HG03442 (cell line): Measurements from ENCODE around the gene SGK1.

Experiments
- ATAC-seq: cut with Tn5 transposase; IDR thresholded peaks from one replicate; pipeline ENCODE4 v1.9.1; 2021; ENCODE audit warnings: mild to moderate bottlenecking, moderate library complexity; ENCODE audit not compliant: unreplicated experiment

Gene SGK1

DNA sequence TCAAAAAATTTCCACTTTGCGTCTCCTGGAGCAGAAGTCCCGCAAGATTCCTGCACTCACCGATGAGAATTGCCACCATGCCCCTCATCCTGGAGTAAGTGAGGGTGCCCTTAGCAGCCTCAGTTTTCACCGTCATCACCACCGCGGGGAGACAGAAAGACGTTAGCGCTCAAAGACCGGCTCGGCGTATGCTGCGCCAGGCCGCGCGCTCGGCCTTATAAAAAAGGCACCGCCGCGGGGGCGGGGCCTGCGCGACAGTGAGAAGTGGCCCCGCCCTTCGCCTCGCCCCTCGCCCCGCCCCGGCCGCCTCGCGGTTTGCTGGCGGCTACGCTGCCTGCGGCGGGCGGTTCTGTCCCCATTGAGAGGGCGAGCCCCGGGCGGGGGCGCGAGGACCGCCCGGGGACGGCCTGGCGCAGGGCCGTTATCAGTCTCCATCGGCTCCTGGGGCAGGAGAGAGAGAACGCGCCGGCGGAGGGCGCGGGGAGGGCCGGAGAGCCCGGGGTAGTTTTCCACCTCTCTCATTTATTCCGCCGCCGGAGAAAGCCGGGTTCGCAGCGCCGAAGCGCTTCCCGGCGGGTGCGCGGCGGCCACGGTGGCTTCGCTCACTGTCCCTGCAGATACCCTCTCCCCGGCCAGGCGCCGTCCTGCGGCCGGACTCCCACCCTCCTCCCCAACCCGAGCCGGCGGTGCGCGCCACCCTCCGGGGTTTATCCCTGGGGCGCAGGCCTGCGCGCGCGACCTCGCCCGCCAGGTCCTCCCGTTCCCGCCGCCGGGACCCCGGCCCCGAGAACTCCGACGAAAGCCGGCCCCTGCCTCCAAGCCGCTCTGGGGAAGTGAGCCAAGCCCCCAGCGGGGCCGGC is 143.0 kb downstream of the SGK1 start:
- peak; percentile 69 for ATAC-seq

DNA sequence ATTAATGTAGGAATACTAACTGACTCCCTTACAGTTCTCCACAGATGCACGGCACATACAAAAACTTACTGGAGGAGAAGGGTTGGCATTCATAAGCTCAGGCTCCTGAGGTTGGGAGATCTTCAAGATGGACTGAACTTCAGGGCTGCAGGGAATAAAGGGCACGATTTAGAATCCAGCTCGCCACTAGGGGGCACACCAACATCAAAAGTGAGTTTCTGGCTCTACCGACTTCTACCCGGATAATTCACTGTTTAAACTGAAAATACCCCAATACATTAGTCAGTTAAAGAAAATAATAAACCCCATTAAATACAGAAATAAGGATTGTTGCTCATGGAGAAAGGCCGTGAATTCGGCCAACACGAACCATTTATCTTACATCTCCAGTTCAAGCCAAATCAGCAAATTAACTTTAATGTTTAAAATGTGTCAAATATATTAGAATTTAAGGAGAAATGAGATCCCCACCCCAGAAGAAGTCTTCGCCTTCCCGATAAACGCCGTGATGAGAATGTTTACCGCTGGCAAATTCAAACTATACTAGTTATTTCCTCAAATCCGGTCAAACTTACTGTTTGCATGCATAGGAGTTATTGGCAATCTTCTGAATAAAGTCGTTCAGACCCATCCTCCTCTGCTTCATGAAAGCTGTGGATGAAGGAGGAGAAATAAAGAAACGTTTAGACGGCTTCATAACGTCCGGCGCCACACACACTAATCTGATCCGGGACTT is 143.8 kb downstream of the SGK1 start:
- ATAC-seq = no peak

DNA sequence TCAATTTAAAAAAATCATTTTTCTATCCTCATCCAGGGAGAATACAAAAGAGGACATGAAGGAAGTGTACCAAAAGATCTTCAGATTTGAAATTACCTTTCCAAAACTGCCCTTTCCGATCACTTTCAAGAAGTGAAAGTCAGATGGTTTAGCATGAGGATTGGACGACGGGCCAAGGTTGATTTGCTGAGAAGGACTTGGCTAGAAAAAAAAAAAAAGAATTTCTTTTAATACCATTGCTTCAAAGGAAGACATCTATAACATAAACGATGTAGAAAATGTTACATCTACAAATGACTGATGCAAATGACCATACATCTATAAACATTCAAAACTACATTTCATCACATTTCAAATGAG is 144.6 kb downstream of the SGK1 start:
- ATAC-seq = no peak

DNA sequence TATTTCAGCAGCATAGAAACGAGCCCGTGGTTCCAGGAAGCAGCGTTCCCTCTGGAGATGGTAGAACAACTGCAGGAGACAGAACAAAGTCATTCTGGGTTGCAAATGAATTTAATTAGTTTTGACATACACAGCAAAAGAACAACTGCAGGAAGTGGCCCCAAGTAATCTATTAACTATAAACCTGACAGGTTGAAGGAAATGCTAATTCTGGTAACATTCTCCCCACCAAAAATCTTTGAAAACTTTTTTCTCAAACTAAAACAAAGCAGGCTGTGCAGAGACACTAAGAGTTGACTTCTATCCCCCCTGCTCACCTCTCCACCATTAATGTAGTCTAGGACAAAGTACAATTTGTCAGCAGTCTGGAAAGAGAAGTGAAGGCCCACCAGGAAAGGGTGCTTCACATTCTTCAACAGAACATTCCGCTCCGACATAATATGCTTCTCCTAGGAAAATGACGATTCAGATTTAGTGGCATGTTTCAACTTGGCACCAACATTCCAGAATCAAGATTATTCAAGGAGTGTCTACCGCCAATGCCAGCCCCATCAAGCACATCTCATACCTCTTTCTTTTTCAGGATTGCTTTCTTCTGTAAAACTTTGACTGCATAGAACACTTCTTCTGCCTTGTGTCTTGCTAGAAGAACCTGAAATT is 145.1 kb downstream of the SGK1 start:
- ATAC-seq = no peak

DNA sequence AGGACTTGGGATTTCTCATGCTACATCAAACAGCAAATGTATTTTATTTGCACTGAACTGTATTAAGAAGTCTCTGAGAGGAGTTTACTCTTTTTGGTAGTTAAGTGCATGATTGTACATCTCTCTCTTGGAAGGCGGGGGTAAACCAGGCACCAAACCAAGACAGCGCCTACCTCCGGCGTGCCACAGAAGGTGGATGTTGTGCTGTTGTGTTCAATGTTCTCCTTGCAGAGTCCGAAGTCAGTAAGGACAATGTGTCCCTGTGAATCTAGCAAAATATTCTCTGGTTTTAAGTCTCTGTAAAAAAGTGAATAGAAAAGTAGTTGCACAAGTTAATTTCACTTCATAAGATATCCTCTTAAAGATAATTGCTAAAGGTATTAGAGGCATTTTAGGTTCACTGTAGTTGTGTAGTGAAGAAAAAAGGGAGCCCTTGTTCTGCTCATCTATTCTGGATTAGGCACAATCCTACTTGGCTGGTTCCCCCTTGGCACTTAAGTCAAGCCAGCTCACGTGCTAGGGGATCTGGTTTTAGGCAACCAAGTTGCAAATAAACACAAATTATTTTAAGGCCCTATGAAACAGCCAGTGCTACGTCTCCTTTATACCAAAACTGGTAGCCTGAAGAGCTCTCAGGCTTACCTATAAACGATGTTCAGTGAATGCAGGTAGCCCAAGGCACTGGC is 145.7 kb downstream of the SGK1 start:
- ATAC-seq = no peak

DNA sequence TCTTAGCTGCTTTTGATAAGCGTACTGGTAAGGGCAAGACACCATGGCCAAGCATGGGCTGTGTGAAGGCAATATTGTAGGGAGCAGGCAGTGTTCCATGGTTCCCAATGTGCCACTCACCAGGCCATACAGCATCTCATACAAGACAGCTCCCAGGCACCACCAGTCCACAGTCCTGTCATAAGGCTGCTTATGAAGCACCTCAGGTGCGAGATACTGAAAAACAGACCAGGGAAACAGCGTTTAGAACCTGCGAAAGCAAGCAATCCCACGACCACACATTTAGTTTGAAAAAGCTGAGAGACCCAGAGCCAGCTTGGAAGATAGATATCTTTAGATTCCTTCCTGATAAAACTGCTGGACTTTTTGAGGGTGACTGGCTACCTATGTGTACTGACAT is 146.4 kb downstream of the SGK1 start:
- no peak for ATAC-seq

DNA sequence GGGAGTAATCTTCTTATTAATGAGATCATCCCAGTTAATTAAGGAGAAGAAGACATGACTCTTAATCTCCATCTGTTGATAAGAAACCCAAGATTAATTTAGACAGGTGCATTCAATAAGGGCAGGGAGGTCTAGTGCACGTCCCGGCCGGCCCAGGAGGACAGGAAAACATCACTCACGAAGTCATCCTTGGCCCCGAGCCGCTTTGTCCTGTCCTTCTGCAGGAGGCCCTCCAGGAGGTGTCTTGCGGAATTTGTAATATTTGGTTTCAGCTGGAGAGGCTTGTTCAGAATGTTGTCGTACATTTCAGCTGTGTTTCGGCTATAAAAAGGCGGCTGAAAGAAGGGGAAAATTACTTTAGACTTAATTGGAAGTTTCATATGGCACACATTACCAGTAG is 147.1 kb downstream of the SGK1 start:
- no peak for ATAC-seq

DNA sequence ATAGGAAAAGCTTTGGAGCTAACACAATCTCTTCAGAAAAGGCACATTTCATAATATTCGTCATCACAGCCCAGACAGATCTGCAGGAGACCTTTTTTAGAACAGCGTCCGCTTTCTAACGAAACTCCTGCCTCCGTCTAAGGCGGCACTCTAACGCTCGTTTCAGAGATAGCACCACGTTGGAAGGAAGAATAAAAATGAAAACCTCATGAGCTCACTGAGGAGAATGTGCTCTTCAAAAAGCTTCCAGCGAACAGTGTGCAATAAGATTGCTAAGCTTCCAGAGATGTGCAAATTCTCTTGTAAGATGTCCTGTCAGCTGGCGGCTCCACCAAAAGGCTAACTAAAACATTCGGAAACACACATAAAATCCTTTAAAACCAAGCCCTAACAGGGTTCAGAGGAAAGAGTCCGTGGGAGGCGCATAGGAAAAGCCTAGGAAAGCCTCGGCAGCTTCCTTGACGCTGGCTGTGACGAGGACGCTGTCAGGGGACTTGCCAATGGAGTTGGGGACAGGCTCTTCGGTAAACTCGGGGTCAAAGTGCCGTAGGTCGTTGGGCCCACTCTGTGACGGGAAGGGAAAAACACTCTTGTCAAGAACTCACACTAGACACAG is 147.9 kb downstream of the SGK1 start:
- ATAC-seq = no peak

DNA sequence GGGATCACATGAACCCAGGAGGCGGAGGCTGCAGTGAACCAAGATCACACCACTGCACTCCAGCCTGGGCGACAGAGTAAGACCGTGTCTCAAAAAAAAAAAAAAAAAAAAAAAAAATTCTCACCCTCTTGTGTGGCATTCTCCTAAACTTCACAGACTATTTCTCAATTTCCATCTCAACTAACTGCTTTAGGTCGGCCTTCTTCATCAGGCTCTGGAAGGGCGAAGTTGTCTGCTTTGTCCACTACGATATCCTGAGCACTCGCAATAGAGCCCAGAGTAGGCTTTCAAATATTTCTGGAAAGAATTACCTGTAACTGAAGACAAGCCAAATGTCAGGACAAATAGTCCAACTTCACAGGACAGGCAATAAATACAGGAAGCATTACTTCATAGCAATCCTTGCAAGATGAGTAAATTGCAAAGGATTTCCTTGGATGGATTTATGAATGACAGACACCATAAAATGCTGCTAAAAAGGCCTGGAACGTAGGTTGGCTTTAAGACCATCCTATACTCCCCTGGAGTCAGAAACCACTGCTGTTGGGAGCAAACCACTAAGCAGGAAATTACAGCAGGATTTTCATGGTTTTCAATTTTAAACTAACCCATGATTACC is 149.2 kb downstream of the SGK1 start:
- ATAC-seq = no peak

DNA sequence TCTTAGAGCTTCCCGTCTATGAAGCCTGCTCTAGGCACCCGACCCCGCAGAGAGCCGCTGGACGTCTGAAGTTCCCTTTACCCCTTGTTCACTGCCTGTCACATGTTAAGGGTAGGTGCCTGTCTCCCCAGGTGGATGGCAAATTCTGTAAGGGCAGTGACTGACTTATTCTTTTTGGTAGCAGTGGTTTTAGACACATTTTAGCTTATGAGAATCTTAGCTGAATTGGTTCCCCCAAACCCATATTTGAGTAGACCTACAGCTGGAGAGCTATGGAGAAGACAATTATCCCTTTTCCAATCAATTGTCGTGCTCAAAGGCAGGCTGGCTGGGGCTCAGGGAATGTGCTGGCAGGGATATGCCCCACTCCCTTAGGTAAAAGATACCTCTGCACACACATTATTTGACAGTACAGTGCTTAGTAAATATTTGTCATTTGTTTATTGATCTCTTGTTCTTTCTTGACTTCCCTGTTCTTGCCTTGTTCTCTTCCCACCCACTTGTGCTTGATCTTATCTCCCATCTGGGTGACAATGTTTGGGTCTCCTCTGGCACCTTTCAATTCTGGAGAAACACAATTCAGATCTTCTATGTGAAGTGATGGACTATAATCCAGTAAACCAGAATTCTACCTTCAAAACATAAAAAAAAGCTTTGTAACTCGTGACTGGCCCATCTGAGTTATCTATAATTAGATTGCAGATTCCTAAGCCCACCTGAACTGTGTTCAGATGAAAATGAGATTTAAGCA is 151.2 kb downstream of the SGK1 start:
- ATAC-seq = no peak

DNA sequence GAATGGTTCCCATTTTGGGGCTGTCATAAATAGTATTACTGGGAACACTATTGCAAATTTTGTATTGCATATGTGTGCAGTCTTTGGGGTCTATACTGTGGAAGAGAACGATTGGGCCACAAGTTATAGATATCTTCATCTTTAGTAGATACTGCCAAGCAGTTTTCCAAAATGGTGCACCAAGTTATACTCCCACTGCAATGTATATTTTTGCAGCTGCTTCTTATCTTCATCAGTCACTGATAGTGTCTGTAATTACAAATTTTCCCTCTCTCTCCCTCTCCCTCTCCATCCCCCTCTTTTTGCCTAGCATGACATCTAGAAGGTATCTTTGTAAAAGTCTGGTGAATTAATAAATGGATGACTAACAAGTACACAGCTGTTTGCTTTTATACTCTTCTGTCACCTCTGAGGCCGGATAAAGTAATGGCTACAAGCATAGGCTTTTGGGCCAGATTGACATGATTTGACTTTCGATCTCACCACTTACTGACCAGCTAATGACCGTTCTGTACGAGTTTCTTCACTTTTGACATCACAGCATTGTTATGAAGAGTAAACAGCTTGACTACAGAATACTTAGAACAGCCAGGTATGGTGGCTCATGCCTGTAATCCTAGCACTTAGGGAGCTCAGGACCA is 152.2 kb downstream of the SGK1 start:
- ATAC-seq = no peak

DNA sequence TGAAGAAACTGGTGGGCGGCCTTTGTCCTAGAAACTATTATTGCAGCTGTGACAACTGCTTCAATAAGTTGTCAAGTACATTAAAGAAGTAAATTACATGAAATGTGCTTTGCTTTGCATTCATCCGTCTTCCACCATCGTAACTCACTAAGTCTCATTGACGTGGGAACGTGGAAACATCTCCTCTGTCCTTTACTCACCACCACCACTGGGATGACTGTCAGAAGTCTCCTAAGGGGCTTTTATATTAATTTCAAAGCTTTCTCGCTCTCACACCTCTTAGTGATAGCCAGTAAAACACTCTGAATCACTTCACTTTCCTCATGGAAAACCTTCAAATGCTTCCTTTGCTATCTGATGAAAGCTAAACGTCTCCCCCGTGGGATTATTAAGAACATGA is 153.6 kb downstream of the SGK1 start:
- no peak for ATAC-seq

DNA sequence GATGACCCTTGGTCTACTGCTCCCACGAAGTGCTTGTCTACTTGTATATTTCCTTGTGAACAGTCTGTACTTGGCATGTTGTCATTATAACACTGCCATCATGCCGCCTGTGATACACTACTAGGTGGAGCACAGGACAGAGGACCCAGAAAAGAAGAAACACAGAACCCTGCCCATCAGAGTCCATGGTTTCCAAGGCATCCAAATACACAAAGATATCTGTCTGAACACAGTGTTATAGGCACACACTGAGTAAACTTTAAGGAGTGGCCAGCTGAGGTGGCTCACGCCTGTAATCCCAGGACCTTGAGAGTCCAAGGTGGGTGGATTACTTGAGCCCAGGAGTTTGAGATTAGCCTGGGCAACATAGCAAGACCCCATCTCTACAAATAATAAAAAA is 155.0 kb downstream of the SGK1 start:
- ATAC-seq = no peak

DNA sequence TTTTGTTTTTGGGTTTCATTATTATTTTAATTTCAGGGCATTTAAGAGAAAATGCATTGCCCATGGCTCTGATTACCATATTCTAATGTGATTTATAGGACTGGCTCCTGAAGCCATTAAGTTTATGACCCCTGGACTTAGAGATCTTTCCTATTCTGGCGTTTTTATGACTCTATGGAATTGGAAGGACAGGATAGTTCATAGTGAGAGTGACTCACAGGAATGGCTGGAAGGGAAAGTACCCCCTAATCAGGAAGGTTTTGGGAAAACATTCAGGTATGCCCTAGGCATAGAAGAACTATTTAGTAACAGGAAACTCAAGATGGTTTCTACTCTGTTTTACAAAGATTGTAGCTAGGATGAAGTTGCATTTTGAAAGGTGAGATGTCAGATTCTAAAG is 156.9 kb downstream of the SGK1 start:
- no peak for ATAC-seq

DNA sequence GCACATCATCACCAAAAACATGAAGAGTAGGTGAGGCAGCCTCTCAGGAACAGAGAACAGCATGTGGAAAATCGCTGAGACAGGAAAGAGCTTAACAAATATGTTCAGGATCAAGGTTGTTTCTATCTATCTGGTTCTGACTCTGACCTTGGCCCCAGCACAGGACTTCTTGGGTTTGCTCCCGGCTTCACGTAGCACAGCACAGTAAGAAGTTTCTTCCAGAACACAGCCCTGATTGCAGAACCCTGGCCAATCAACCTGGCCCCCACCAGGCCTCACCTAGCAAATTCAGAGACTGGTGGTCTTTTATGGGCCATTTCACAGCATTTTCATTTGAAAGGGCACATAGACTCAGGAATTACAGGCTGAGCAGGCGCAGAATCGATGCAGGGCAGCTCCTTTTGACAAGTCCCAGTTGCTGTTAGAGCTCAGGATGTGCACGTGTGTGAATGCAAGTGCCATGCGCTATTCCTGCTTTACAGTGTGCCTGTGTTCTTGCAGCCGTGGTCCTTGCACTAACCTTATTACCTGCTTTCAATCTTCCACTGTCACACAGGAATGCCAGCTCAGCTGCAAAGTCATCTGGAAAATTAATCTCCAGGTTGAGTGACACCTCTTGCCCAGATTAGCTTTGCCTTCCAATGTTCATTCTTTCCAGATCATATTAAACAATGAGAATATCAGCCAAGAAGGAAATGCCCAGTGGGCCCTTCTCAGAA is 165.0 kb downstream of the SGK1 start:
- ATAC-seq = no peak

DNA sequence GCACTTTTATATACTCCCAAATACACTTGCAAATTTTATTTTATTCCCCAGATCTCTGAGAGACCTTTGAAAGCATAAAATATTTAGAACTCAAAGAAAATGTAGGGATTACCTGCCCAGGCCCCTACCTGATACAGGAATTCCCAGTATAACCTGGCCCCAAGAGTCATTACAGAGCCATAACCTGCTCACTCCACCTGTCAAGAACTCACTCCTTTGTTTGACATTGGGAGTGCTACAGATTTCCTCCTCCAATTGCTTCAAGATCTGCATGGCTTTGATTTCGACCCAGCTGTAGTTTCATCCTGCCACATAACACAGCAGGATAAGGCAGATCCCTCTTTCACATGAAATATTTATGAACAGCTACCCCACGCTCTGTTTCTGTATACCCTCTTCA is 169.3 kb downstream of the SGK1 start:
- no peak for ATAC-seq

DNA sequence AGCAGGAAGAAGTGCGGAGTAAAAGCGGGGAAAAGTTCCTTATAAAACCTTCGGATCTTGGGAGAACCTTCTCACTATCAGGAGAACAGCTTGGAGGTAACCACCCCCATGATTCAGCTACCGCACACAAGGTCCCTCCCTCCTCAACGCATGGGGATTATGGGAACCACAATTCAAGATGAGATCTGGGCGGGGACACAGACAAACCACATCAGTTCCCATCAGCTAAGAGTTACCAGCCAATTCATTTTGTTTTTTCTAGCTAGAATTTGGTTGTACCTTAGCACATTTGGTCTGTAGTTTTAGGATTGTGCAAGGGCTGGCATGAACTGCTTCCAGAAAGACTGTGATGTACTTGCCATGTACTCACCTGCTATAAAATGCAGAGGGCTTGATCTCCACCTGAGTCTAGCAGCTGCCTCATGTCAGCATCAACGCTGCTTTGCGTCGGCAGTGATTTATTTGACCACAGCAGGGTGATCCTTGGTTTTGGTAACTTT is 170.8 kb downstream of the SGK1 start:
- ATAC-seq = no peak

DNA sequence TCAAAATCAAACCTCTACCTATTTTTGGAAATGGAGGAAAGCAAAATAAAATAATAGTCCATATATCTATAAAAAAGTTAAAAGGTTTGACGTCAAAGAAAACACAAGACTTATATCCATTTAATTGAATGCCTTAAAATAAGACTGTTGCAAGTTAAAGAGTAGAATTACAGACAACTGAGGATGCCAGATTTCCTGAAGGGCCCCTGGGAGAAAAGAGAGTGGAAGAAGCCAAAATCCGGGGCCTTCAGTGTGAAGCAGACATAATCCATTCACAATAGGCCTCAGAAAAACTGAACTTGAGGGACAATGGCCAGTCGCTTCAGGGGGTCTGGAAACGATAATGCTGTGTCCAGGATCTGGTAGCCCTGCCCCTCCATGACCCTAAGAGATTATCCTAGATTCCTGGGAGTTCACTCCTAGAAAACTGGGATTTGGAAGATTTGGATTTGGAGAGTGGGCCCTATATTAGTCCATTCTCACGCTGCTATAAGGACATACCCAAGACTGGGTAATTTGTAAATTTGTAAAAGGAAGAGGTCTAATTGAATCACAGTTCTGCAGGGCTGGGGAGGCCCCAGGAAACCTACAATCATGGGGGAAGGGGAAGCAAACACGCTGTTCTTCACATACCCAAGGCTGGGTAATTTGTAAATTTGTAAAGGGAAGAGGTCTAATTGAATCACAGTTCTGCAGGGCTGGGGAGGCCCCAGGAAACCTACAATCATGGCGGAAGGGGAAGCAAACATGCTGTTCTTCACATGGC is 171.5 kb downstream of the SGK1 start:
- ATAC-seq = no peak
